ENCODE results near the gene BORA. TPM values are rescaled to one million over a fixed set of nuclear protein-coding genes. Genes with fewer than 3 reads are reported as not detected.
A peak's percentile ranks its signal among the peaks of the same experiment; 100 is the strongest.

BORA gene
- total RNA-seq (2014; rRNA removed), result 9.5 and 11.1 TPM in 2 replicates
- percentile 71 among the genes with signal in this experiment for Bru-seq, nascent RNA
- percentile 55 among the genes with signal in this experiment for BruChase-seq, experiment 1, labeled RNA remaining after a 6-hour chase
- BruChase-seq, experiment 2, labeled RNA remaining after a 2-hour chase, result percentile 50 among the genes with signal in this experiment
- long read RNA-seq, partial matches to known transcripts, result 1 of 8 reads
- long read RNA-seq, other reads (novel, unspliced or antisense), result 3 of 8 reads

GRCh38 chr13:72727417-72728289 lies at the start of gene BORA, which contains the start of gene MZT1:
TSS of gene BORA (plus strand) at chr13:72727923. CDS start at chr13:72728941, 1,018 bp downstream.
TSS of gene MZT1 (minus strand) at chr13:72727629. CDS start at chr13:72727602, 27 bp downstream.
- ChIA-PET POLR2A (ENCODE audit: unreplicated experiment) (interaction anchor here (0.6 kb wide), 1 partner anchor 92 kb away, joined by 4 read pairs; no protein-coding TSS in a partner anchor), CTCF (no interaction called here)
- Histone ChIP-seq H3K36me3 (ENCODE audit: low read depth, low read length) (peaks cover 4% of the 10 kb centered on the region), H3K9me3 (ENCODE audit: low read length) (no peaks in the 10 kb centered on the region), H3K9ac (ENCODE audit: low read length) (peak within 1 kb of the TSS; percentile 92), H3K79me2 (ENCODE audit: low read length) (peaks cover 85% of the 10 kb centered on the region), H3K4me2 (ENCODE audit: low read length) (peak within 1 kb of the TSS; percentile 92), H3K9me2 (replicated peaks; ENCODE audit: low read length) (no peaks in the 10 kb centered on the region), H2AFZ (ENCODE audit: low read length) (peak within 1 kb of the TSS; percentile 95), H3K27me3 (ENCODE audit: low read length) (no peaks in the 10 kb centered on the region), H3F3A (ENCODE audit: low read length, unreplicated experiment) (no peaks in the 10 kb centered on the region), H3K27ac (ENCODE audit: low read length) (peak within 1 kb of the TSS; percentile 48), H3K4me3 (ENCODE audit: low read length) (peak within 1 kb of the TSS; percentile 95), H4K20me1 (ENCODE audit: low read length) (peaks cover 8% of the 10 kb centered on the region; the same call in 1 of the 2 replicates), H3K4me1 (ENCODE audit: insufficient read depth, low read length) (peaks cover 8% of the 10 kb centered on the region)
- ATAC-seq (peak; percentile 96), DNase-seq (peak; percentile 94)
- TF ChIP-seq CTCF (conservative IDR thresholded peaks at IDR 0.05; ENCODE audit: low read depth, low read length) (no peak), EZH2phosphoT487 (IDR thresholded peaks at IDR 0.05; ENCODE audit: borderline replicate concordance, low read length) (no peak), EZH2 (IDR thresholded peaks at IDR 0.05; ENCODE audit: low read length, unreplicated experiment) (no peak)
- intact Hi-C loops (cut with micrococcal nuclease), result loop anchor here (2.0 kb wide), 1 partner anchor 53 kb away; the partner anchor contains the start of gene DIS3
- TSS peak; percentile 57 for BruUV-seq (replicated peaks)

- TF ChIP-seq CTCF (conservative IDR thresholded peaks at IDR 0.05; ENCODE audit: low read depth, low read length) (no peak), EZH2 (IDR thresholded peaks at IDR 0.05; ENCODE audit: low read length, unreplicated experiment) (no peak), EZH2phosphoT487 (IDR thresholded peaks at IDR 0.05; ENCODE audit: borderline replicate concordance, low read length) (no peak)
- H2AFZ ChIP-seq (ENCODE audit: low read length), result no peak overlapping the region
- no peak for DNase-seq
- H3K4me1 ChIP-seq (ENCODE audit: insufficient read depth, low read length), result no peaks in the 10 kb centered on the region
- H3K9ac ChIP-seq (ENCODE audit: low read length), result no peak overlapping the region
- H3K9me3 ChIP-seq (ENCODE audit: low read length), result no peaks in the 10 kb centered on the region
- no peaks in the 10 kb centered on the region for H3F3A ChIP-seq (ENCODE audit: low read length, unreplicated experiment)
- no peaks in the 10 kb centered on the region for H3K79me2 ChIP-seq (ENCODE audit: low read length)
- no peak overlapping the region for H3K27ac ChIP-seq (ENCODE audit: low read length)
- intact Hi-C loops (cut with micrococcal nuclease), result no loop called here
- no peak overlapping the region for H3K4me3 ChIP-seq (ENCODE audit: low read length)
- no peaks in the 10 kb centered on the region for H3K9me2 ChIP-seq (replicated peaks; ENCODE audit: low read length)
- H4K20me1 ChIP-seq (ENCODE audit: low read length), result no peaks in the 10 kb centered on the region
- H3K4me2 ChIP-seq (ENCODE audit: low read length), result no peak overlapping the region
- BruUV-seq (replicated peaks), result no TSS peak
- ChIA-PET POLR2A (ENCODE audit: unreplicated experiment) (no interaction called here), CTCF (no interaction called here)
- no peaks in the 10 kb centered on the region for H3K36me3 ChIP-seq (ENCODE audit: low read depth, low read length)
- no peak for ATAC-seq
- H3K27me3 ChIP-seq (ENCODE audit: low read length), result peaks cover 5% of the 10 kb centered on the region; the same call in 1 of the 2 replicates
Measured at GRCh38 chr13:72678312-72678711, 49.4 kb upstream of the BORA start.

Data from PC-3 (cell line).